GM21576 (cell line): ENCODE data around the gene DOCK11.
A peak's percentile ranks its signal among the peaks of the same experiment; 100 is the strongest.
"Not testable (repeated sequence)": the region's sequence is repeated elsewhere in the genome, so short reads cannot be mapped to it uniquely, and the experiment has no call there.

Experiments used
- ATAC-seq: cut with Tn5 transposase; IDR thresholded peaks from one replicate; pipeline ENCODE4 v1.9.1; 2021; ENCODE audit warnings: mild to moderate bottlenecking, moderate library complexity; ENCODE audit not compliant: unreplicated experiment

DOCK11 gene

DNA sequence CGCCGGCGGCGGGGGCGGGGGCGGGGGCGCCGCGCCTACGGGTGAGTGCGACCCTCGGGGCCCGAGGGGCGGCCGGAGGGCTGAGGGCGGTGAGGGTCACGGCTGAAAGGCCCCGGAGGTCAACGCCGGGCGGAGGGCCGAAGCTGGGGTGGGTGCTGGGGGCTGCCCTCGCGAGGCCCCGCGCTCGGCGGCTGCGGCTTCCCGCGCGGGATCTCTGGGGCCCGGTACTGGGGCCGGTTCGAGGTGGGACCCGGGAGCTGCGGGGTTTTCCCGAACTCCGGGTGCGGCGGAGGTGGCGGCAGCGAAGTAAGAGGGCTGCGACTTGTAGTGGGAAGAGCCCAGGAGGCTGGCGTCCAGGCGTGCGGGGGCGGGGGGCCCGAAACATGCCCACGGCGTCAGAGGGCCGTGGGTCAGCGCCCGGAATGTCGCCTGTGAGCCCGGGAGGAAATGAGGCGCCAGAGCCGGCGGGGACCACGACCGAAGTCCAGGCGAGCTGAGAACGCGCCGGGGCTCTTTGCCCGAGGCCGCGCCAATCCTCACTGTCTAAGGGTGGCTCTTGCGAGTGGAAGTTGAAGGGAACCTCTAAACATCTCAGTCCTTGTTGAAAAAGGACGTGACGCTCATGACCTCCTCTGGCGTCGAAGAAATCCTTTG is 232.2 kb downstream of the DOCK11 start:
- no peak for ATAC-seq

DNA sequence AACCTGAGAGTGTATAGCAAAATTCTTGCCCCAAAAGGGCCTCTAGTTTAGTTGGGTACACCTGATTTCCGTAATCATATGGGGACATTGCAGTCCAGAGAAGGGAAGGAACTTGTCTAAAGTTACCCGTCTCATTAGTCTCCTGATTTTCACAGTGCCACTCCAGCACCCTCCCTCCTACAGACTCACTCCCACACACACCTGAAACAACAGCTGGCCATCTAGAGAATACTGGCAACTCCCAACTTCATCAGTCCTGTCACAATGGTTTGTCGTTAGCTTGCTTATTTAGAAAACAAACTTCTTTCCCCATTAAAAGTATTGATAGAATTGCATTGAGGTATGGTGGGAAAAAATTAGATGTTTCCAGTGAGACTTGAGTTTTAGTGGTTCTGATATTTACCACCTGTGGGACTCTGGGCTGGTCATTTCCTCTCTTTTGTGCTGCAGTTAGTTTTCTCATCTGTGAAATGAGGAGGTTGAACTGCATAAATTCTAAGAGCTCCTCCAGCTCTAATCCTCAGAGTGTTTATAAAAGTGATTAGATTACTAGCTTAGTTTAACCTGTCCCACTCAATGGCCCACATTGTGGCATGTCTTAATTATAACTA is 233.5 kb downstream of the DOCK11 start:
- no peak for ATAC-seq

DNA sequence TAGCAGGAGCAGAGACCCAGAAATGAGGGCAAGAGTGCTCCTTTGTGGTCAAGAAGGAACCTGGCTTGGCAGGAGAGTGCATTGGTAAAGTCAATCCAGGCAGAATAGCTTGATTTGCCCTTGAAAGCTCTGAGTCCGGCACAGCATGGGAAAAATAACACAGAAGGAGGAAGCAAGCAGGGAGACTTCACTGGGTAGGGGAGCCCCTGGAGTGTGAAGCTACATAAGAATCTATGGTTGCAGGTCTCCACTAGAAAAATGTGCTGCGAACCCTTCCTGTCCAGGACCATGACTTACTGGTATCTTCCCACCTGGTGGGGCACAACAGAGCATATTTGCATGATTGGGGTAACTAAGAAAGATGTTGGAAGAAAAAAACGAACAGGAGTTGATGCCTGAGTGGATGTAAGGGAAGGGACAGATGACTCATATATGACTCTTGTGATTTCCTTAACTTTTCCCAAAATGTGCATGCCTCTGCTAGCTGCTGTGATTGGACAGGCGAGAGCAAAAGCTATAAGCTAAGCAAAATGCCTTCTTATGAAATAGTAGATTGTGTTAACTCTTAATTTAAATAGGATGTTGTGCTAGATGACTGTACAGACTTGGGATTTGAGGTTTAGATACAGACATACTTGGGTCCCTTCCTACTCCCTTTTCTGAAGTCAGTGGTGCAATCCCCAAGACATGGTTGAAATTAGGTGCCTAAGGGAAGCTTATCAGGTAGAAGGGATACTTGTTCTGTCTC is 235.1 kb downstream of the DOCK11 start:
- no peak for ATAC-seq

DNA sequence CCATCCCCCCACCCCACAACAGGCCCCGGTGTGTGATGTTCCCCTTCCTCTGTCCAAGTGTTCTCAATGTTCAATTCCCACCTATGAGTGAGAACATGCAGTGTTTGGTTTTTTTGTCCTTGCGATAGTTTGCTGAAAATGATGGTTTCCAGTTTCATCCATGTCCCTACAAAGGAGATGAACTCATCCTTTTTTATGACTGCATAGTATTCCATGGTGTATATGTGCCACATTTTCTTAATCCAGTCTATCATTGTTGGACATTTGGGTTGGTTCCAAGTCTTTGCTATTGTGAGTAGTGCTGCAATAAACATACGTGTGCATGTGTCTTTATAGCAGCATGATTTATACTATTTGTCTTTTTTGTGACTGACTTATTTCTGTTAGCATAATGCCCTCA is 236.9 kb downstream of the DOCK11 start:
- not testable (repeated sequence) for ATAC-seq

DNA sequence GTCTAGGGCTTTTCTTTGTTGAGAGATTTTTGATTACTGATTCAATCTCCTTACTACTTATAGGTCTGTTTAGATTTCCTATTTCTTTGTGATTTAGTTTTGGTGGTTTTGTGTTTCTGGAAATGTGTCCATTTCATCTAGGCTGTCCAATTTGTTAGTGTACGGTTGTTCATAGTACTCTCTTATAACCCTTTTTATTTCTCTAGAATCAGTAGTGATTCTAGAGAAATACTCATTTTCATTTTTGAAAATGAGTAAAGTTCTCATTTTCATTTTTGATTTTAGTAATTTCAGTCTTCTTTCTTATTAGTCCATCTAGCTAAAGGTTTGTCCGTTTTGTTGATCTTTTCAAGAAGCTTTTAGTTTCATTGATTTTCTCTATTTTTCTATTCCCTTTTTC is 239.3 kb downstream of the DOCK11 start:
- peak; percentile 57 for ATAC-seq
